Endothelial cell of umbilical vein (primary cell): ENCODE results near the gene PRRX2. TPM values are rescaled to one million over a fixed set of nuclear protein-coding genes. Genes with fewer than 3 reads are reported as not detected.

Experiments
- BruUV-seq: library from RNA; stranded (reverse); fragments of 400-500 nt; replicated peaks from 2 replicates; lab custom pipeline; 2021; lab: Mats Ljungman, UMichigan
- CTCF ChIA-PET: fragments of 300-600, 350-600 bp; sonication (Branson Sonifier 250); formaldehyde crosslinking; loops from one replicate; lab custom pipeline; 2021; ENCODE audit warnings: antibody characterized with exemption, inconsistent platforms; lab: Charles Lee
- POLR2A ChIA-PET: fragments of 300-600, 350-600 bp; sonication (Branson Sonifier 250); formaldehyde crosslinking; loops from one replicate; lab custom pipeline; 2021; ENCODE audit warnings: antibody characterized with exemption, inconsistent platforms; lab: Charles Lee
- DNase-seq: peaks from one replicate; pipeline ENCODE4 v3.0.0-alpha.2; 2011; ENCODE audit warnings: low read depth, low spot score
- FAIRE-seq: peaks from 2 replicates; lab custom pipeline; 2011; peaks lifted over from hg19 to GRCh38; lab: Jason Lieb, UNC
- H2AFZ ChIP-seq: 2 replicates; pipeline ENCODE4 v1.6.0; 2012; ENCODE audit warnings: low read depth, low read length, control low read depth, inconsistent platforms
- H3K27ac ChIP-seq: 2 replicates; pipeline ENCODE4 v1.5.1; 2011; ENCODE audit warnings: low read depth, mild to moderate bottlenecking, control low read depth, low read length, moderate library complexity; ENCODE audit not compliant: insufficient read depth
- H3K27me3 ChIP-seq, 2 experiments: 2 replicates each; pipeline versions ENCODE4 v1.6.0 to v1.6.1; 2011; ENCODE audit warnings: low read length in 2 of 2, mixed read lengths in 1 of 2; ENCODE audit not compliant: control insufficient read depth in 2 of 2, insufficient read depth in 2 of 2
- H3K36me3 ChIP-seq, 2 experiments: 2 replicates in 1 of 2; 3 replicates in 1 of 2; pipeline ENCODE4 v1.5.1; 2011; ENCODE audit warnings: low read length in 2 of 2, mild to moderate bottlenecking in 1 of 2, moderate library complexity in 1 of 2; ENCODE audit not compliant: control insufficient read depth in 2 of 2, insufficient read depth in 2 of 2; ENCODE audit errors: extremely low read depth in 1 of 2
- H3K4me1 ChIP-seq: 3 replicates; pipeline ENCODE4 v1.5.1; 2011; ENCODE audit warnings: mild to moderate bottlenecking, low read length; ENCODE audit not compliant: control insufficient read depth, insufficient read depth; ENCODE audit errors: extremely low read depth
- H3K4me2 ChIP-seq: 2 replicates; pipeline ENCODE4 v1.6.1; 2011; ENCODE audit warnings: low read length, control low read depth, mixed read lengths; ENCODE audit not compliant: insufficient read depth
- H3K4me3 ChIP-seq, 3 experiments: fragments of 200-600 bp in 1 of 3; sonication (generic), shearing (Covaris generic) in 1 of 3; replicated peaks in 1 of 3; 2 replicates each; pipeline ENCODE4 v1.5.1; 2011 to 2016; ENCODE audit warnings: control low read depth in 3 of 3, low read length in 3 of 3, mild to moderate bottlenecking in 2 of 3, inconsistent platforms in 1 of 3, low read depth in 1 of 3, moderate library complexity in 1 of 3; ENCODE audit not compliant: insufficient read depth in 1 of 3
- H3K79me2 ChIP-seq: 2 replicates; pipeline ENCODE4 v1.6.0; 2012; ENCODE audit warnings: low read length, inconsistent platforms; ENCODE audit not compliant: control insufficient read depth, insufficient read depth
- H3K9ac ChIP-seq: replicated peaks from 2 replicates; pipeline ENCODE3; 2011; ENCODE audit warnings: low read length, control low read depth; ENCODE audit not compliant: insufficient read depth; ENCODE audit errors: extremely low read depth
- H3K9me1 ChIP-seq: replicated peaks from 3 replicates; pipeline ENCODE4 v1.6.0; 2011; ENCODE audit warnings: mild to moderate bottlenecking, low read length; ENCODE audit not compliant: control insufficient read depth, insufficient read depth; ENCODE audit errors: extremely low read depth
- H3K9me3 ChIP-seq: replicated peaks from 2 replicates; pipeline ENCODE4 v1.5.1; 2012; ENCODE audit warnings: low read length, inconsistent platforms; ENCODE audit not compliant: control insufficient read depth, insufficient read depth
- H4K20me1 ChIP-seq: replicated peaks from 2 replicates; pipeline ENCODE3; 2011; ENCODE audit warnings: mild to moderate bottlenecking, low read length; ENCODE audit not compliant: control insufficient read depth, insufficient read depth; ENCODE audit errors: extremely low read depth
- EZH2 ChIP-seq: IDR thresholded peaks from 2 replicates; pipeline ENCODE4 v1.6.1; 2012; ENCODE audit warnings: borderline replicate concordance, low read depth, mild to moderate bottlenecking, moderate library complexity, low read length, inconsistent platforms; ENCODE audit not compliant: severe bottlenecking
- FOS ChIP-seq: IDR thresholded peaks from 2 replicates; pipeline ENCODE4 v1.6.1; 2011; ENCODE audit warnings: mild to moderate bottlenecking, low read length, moderate library complexity, borderline replicate concordance; ENCODE audit not compliant: insufficient read depth
- GATA2 ChIP-seq: IDR thresholded peaks from 2 replicates; pipeline ENCODE4 v1.7.0; 2011; ENCODE audit warnings: low read depth, mild to moderate bottlenecking, moderate library complexity, mixed read lengths, low read length; ENCODE audit not compliant: insufficient read length, insufficient read depth
- JUN ChIP-seq: IDR thresholded peaks from 2 replicates; pipeline ENCODE4 v1.6.1; 2011; ENCODE audit warnings: borderline replicate concordance, low read depth; ENCODE audit not compliant: insufficient read length, insufficient read depth
- MYC ChIP-seq: IDR thresholded peaks from one replicate; pipeline ENCODE4 v1.6.1; 2011; ENCODE audit warnings: mild to moderate bottlenecking, low read depth, low read length
- POLR2A ChIP-seq: IDR thresholded peaks from 2 replicates; pipeline ENCODE4 v1.6.1; 2012; ENCODE audit warnings: low read depth, mild to moderate bottlenecking, control low read depth, low read length
- POLR2AphosphoS5 ChIP-seq: IDR thresholded peaks from 2 replicates; pipeline ENCODE4 v1.6.1; 2012; ENCODE audit warnings: low read depth, mild to moderate bottlenecking, control low read depth, low read length, moderate library complexity; ENCODE audit not compliant: insufficient read depth
- dilution Hi-C: fragments of 300-500 bp; cut with MboI; formaldehyde crosslinking; loops from one replicate; pipeline ENCODE4 v1.15.0; 2019; ENCODE audit warnings: low sequenced_read_pairs; ENCODE audit not compliant: extremely low pct_ligation_motif_present
- intact Hi-C: fragments of 100-400 bp; cut with micrococcal nuclease; formaldehyde crosslinking; loops from one replicate; pipeline ENCODE4 v1.10.0; 2022
- polyA plus RNA-seq, 4 experiments: library from polyadenylated mRNA; depleted of rRNA in 3 of 4; stranded (reverse) in 3 of 4; unstranded in 1 of 4; fragments of >200 nt; gene quantifications; 2 replicates each; pipeline versions ENCODE4 v1.2.1 to v1.2.3, GENCODE V29; 2011 to 2012; ENCODE audit warnings: missing spikeins in 1 of 4
- total RNA-seq: library from RNA; stranded (reverse); gene quantifications from 2 replicates; pipeline ENCODE4 v1.2.3, GENCODE V29; 2021
- TF ChIP-seq, protein P1 (sequence below), 2 donors: IDR thresholded peaks; 1 replicate in 1 of 2; 2 replicates in 1 of 2; pipeline ENCODE4 v1.5.1; 2011; ENCODE audit warnings: low read length in 2 of 2, mild to moderate bottlenecking in 2 of 2, moderate library complexity in 2 of 2, control low read depth in 1 of 2, inconsistent platforms in 1 of 2, low read depth in 1 of 2; ENCODE audit not compliant: insufficient read depth in 1 of 2; ENCODE audit errors: extremely low read depth in 1 of 2
- TF ChIP-seq, protein P2 (sequence below): IDR thresholded peaks from 2 replicates; pipeline ENCODE4 v1.6.1; 2011; ENCODE audit not compliant: insufficient read depth, insufficient read length

The PRRX2 gene
- total and polyA plus RNA-seq, 2 donors (not counting 3 experiments of a cell fraction or from before 2014, with no cell fraction given) = 0.19 to 0.77 TPM

DNA sequence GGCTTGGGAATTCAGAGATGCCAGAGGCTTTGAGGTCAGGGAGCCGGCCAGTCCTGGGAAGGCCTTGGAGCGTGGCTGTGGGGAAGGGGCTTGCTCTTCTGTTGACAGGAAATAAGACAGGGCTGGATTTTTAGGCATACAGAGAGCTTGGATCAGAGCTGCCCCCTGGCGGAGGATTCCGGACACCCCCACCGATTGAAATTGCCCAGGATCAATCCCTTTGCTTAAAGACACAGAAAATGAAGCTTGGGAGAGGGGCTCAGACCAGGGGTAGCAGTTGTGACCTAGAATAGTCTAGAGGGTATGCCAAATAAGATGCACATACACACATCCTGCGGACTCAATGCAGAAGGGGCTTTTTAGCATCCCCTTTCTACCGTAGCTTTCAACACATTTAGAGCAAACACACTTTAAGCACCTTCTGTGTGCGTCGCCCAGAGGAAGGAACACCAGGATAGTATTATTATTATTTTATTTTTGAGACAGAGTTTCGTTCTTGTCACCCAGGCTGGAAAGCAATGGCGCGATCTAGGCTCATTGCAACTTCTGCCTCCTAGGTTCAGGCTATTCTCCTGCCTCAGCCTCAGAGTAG is 41.2 kb upstream of the PRRX2 start:
- Histone ChIP-seq H3K4me3 (no peak overlapping the region), H3K79me2 (peaks cover 30% of the 10 kb centered on the region), H3K4me1 (peaks cover 16% of the 10 kb centered on the region), H3K9me1 (no peaks in the 10 kb centered on the region), H3K36me3 (no peaks in the 10 kb centered on the region), H3K27me3 (peaks cover 0 to 6% of the 10 kb centered on the region in 2 experiments), H3K27ac (no peak overlapping the region), H4K20me1 (no peaks in the 10 kb centered on the region), H2AFZ (no peak overlapping the region), H3K9me3 (no peaks in the 10 kb centered on the region), H3K9ac (no peak overlapping the region), H3K4me2 (no peak overlapping the region)
- DNase-seq (peak; percentile 49), FAIRE-seq (peak; percentile 97)
- no TSS peak for BruUV-seq
- POLR2A ChIA-PET = interaction anchor here (0.6 to 1.0 kb wide), 2 partner anchors 446 to 484 kb away, joined by 3 to 6 read pairs; partner anchors contain the start of gene IER5L
- CTCF ChIA-PET = interaction anchor here (0.6 to 7.5 kb wide), 24 partner anchors 9 to 749 kb away, joined by 3 to 232 read pairs (median 4); partner anchors contain the start of genes CRAT and PTPA
- intact Hi-C loops = loop anchor here (1.0 kb wide), 4 partner anchors 13 to 493 kb away; no protein-coding TSS in a partner anchor
- TF ChIP-seq, protein P1, sequence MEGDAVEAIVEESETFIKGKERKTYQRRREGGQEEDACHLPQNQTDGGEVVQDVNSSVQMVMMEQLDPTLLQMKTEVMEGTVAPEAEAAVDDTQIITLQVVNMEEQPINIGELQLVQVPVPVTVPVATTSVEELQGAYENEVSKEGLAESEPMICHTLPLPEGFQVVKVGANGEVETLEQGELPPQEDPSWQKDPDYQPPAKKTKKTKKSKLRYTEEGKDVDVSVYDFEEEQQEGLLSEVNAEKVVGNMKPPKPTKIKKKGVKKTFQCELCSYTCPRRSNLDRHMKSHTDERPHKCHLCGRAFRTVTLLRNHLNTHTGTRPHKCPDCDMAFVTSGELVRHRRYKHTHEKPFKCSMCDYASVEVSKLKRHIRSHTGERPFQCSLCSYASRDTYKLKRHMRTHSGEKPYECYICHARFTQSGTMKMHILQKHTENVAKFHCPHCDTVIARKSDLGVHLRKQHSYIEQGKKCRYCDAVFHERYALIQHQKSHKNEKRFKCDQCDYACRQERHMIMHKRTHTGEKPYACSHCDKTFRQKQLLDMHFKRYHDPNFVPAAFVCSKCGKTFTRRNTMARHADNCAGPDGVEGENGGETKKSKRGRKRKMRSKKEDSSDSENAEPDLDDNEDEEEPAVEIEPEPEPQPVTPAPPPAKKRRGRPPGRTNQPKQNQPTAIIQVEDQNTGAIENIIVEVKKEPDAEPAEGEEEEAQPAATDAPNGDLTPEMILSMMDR (IDR thresholded peaks at IDR 0.05; ENCODE audit: extremely low read depth in 1 of 2, insufficient read depth in 1 of 2, low read depth in 1 of 2, low read length in 2 of 2) = peak; percentile 85 to 88
- no peak for TF ChIP-seq JUN
- dilution Hi-C loops = no loop called here

DNA sequence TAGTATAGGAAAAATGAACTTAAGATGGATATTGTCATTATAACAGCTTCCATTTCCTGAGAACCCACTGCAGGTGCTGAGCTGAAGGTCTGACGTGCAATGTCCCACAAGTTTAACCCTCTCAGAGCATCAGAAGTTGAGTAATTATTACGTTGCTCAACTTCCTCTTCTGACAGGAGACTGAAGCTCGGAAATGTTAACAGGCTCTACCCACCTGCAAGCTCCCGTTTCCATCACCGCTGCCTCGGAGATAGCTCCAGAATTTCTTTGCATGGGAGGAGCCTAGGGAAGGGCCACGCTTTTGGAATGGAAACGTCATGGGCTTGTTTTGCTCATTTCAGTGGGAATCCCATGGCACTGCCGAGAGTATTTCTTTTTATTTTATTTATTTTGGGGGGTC is 40.5 kb upstream of the PRRX2 start:
- Histone ChIP-seq H3K9ac (no peak overlapping the region), H3K4me1 (peaks cover 16% of the 10 kb centered on the region), H3K79me2 (peaks cover 37% of the 10 kb centered on the region), H2AFZ (no peak overlapping the region), H3K27me3 (peaks cover 0 to 6% of the 10 kb centered on the region in 2 experiments), H3K9me3 (no peaks in the 10 kb centered on the region), H3K4me3 (no peak overlapping the region), H4K20me1 (no peaks in the 10 kb centered on the region), H3K36me3 (peaks cover 0 to 2% of the 10 kb centered on the region in 2 experiments), H3K4me2 (no peak overlapping the region), H3K9me1 (no peaks in the 10 kb centered on the region), H3K27ac (no peak overlapping the region)
- BruUV-seq = no TSS peak
- TF ChIP-seq POLR2AphosphoS5 (no peak), EZH2 (no peak), POLR2A (no peak), JUN (no peak), GATA2 (no peak), MYC (no peak), FOS (no peak)
- TF ChIP-seq, protein P1 (IDR thresholded peaks at IDR 0.05; ENCODE audit: extremely low read depth in 1 of 2, insufficient read depth in 1 of 2, low read depth in 1 of 2, low read length in 2 of 2) = no peak
- TF ChIP-seq, protein P2, sequence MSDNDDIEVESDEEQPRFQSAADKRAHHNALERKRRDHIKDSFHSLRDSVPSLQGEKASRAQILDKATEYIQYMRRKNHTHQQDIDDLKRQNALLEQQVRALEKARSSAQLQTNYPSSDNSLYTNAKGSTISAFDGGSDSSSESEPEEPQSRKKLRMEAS = no peak
- DNase-seq (no peak), FAIRE-seq (no peak)
- POLR2A ChIA-PET = no interaction called here
- intact Hi-C loops (loop anchor here (1.0 kb wide), 4 partner anchors 14 to 494 kb away; no protein-coding TSS in a partner anchor), dilution Hi-C loops (no loop called here)
- CTCF ChIA-PET = interaction anchor here (0.7 to 7.5 kb wide), 16 partner anchors 11 to 522 kb away, joined by 3 to 232 read pairs (median 8); partner anchors contain the start of genes CRAT and PTPA
